ENCODE results near the gene CDK3. TPM values are rescaled to one million over a fixed set of nuclear protein-coding genes. Genes with fewer than 3 reads are reported as not detected.

CDK3 gene
- total and polyA plus RNA-seq, 12 donors, result 0.74 to 56.7 (median 5.5) TPM; not detected in 3

GRCh38 chr17:76023900-76024237, 23.2 kb downstream of the CDK3 start:
- TF ChIP-seq CTCF (IDR thresholded peaks at IDR 0.05) (no peak), POLR2A (IDR thresholded peaks at IDR 0.05) (no peak)
- no peaks in the 10 kb centered on the region for H3K9me3 ChIP-seq (replicated peaks in 1 of 3)
- H3K27ac ChIP-seq, result no peak overlapping the region
- DNase-seq, result no peak
- intact Hi-C loops (cut with DNase I), result no loop called here
- no peak overlapping the region for H3K4me3 ChIP-seq
- 89 to 96% (median 94%) methylated on average over 3 to 9 of the region's 9 CpGs; no CpG with 5 or more reads in 1 of the 4 donors for WGBS, 4 donors
- no peaks in the 10 kb centered on the region for H3K27me3 ChIP-seq
- H3K4me1 ChIP-seq (replicated peaks in 1 of 2), result peaks cover 0 to 6% of the 10 kb centered on the region in 2 donors
- no peaks in the 10 kb centered on the region for H3K36me3 ChIP-seq (replicated peaks in 1 of 2)

GRCh38 chr17:76024353-76024752, 23.7 kb downstream of the CDK3 start:
- WGBS, 4 donors, result 81 to 90% (median 84%) methylated on average over 4 to 9 of the region's 9 CpGs
- H3K4me1 ChIP-seq (replicated peaks in 1 of 2), result peaks cover 2 to 4% of the 10 kb centered on the region in 2 donors
- no peak for DNase-seq
- no peaks in the 10 kb centered on the region for H3K9me3 ChIP-seq (replicated peaks in 1 of 3)
- H3K27ac ChIP-seq, result no peak overlapping the region
- TF ChIP-seq POLR2A (IDR thresholded peaks at IDR 0.05) (no peak), CTCF (IDR thresholded peaks at IDR 0.05) (no peak)
- intact Hi-C loops (cut with DNase I), result no loop called here
- no peaks in the 10 kb centered on the region for H3K27me3 ChIP-seq
- no peaks in the 10 kb centered on the region for H3K36me3 ChIP-seq (replicated peaks in 1 of 2)
- H3K4me3 ChIP-seq, result no peak overlapping the region

DNA sequence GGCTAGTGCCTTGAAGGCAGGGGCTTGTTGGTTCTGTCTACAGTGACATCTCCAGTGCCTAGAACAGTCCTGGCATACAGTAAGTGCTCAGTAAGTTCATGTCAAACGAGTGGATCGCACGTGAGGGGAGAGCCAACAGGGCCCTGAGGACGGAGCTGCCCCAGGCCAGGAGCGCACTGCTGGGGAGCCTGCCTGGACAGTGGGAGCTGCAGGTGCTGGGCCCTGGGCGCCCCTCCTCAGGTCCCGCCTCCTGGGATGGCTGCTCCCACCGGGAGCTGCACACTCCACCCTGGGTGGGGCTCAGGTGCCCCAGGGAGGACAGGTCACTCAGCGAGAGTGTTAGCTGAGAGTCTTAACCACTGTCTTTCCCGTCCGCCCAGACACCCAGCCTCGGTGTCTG, 24.6 kb downstream of the CDK3 start:
- H3K9me3 ChIP-seq (replicated peaks in 1 of 3), result no peaks in the 10 kb centered on the region
- no peak for DNase-seq
- H3K27me3 ChIP-seq, result no peaks in the 10 kb centered on the region
- H3K4me3 ChIP-seq, result no peak overlapping the region
- H3K36me3 ChIP-seq (replicated peaks in 1 of 2), result no peaks in the 10 kb centered on the region
- intact Hi-C loops (cut with DNase I), result no loop called here
- no peak for TF ChIP-seq POLR2A (IDR thresholded peaks at IDR 0.05)
- no peak for TF ChIP-seq CTCF (IDR thresholded peaks at IDR 0.05)
- WGBS, 4 donors, result 67 to 95% (median 89%) methylated on average over 1 to 12 of the region's 12 CpGs
- H3K4me1 ChIP-seq (replicated peaks in 1 of 2), result peaks cover 0 to 9% of the 10 kb centered on the region in 2 donors
- no peak overlapping the region for H3K27ac ChIP-seq

DNA sequence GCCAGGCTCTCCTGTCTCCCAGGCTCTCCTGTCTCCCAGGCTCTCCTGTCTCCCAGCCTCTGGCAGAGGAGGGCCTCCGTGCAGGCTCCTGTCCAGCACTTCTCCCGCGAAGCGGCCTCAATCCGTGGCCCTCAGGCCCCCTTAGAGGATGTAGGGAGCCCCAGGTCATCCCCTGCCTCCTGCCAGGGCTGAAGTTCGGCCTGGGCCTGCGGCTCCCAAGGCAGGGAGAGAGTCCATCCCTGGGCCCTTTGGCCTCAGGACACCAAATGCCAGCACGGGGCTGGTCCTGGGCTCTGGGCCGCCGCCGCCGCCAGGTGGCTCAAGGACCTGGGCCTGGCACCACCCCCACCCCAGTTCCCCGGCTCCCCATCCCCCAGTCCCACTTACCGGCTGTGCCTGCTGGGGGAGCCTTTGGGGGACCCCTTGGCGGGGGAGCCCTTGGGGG, 26.1 kb downstream of the CDK3 start:
- no peak overlapping the region for H3K27ac ChIP-seq
- TF ChIP-seq CTCF (IDR thresholded peaks at IDR 0.05) (no peak), POLR2A (IDR thresholded peaks at IDR 0.05) (no peak)
- H3K4me3 ChIP-seq, result no peak overlapping the region
- H3K4me1 ChIP-seq (replicated peaks in 1 of 2), result peaks cover 0 to 9% of the 10 kb centered on the region in 2 donors
- no peaks in the 10 kb centered on the region for H3K9me3 ChIP-seq (replicated peaks in 1 of 3)
- DNase-seq, result no peak
- intact Hi-C loops (cut with DNase I), result no loop called here
- 73 to 82% (median 80%) methylated on average over 6 to 15 of the region's 15 CpGs for WGBS, 4 donors
- H3K36me3 ChIP-seq (replicated peaks in 1 of 2), result no peaks in the 10 kb centered on the region
- H3K27me3 ChIP-seq, result no peaks in the 10 kb centered on the region

All from adrenal gland (tissue), 12 donors.